ENCODE results near the gene CDX4. TPM values are rescaled to one million over a fixed set of nuclear protein-coding genes. Genes with fewer than 3 reads are reported as not detected.
"Not testable (repeated sequence)": the region's sequence is repeated elsewhere in the genome, so short reads cannot be mapped to it uniquely, and the experiment has no call there.

CDX4 gene, protein sequence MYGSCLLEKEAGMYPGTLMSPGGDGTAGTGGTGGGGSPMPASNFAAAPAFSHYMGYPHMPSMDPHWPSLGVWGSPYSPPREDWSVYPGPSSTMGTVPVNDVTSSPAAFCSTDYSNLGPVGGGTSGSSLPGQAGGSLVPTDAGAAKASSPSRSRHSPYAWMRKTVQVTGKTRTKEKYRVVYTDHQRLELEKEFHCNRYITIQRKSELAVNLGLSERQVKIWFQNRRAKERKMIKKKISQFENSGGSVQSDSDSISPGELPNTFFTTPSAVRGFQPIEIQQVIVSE
- total RNA-seq = not detected in 2 replicates

GRCh38 chrX:73446831-73447230, at the start of gene CDX4:
CDX4 (plus strand) TSS chrX:73447053; CDS start chrX:73447254, 201 bp downstream.
- DNase-seq = no peak

DNA sequence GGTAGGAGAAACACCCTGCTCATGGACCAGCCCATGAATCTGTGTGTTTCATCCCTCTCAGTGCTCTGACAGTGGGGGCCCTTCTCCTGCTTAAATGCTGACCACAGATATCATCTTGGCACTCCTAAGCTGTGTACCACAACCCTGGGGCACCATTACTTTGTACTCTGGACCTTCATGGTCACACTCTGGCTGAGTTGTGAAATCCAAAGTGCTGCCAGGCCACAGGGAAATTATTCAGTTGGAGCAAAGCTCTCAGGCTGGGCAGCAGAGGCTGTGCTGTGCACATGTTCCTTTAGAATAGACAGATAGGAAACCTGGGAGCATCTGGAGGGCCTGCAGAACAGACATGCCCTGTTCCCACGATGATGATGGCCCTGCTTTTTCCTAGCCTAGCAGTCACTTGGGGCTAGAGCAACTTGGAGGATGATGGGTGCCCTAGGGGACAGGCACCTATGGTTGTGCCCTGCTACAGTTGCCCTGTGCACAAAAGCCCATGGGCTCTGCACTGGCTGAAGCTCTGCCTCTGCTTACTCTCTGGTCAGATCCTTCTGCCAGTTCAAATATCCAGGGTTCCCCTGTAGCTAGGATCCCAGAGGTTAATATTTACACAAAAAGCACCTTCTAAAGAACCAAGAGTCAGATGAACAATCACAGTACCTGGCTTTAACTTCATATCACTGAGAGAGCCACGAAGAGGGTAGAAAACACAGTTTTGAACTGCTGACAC, 48.5 kb upstream of the CDX4 start:
- no peak for DNase-seq

- no peak for DNase-seq
Observed at GRCh38 chrX:73400136-73400748, 46.6 kb upstream of the CDX4 start.

GRCh38 chrX:73401591-73402266, 45.1 kb upstream of the CDX4 start:
- DNase-seq = no peak

DNA sequence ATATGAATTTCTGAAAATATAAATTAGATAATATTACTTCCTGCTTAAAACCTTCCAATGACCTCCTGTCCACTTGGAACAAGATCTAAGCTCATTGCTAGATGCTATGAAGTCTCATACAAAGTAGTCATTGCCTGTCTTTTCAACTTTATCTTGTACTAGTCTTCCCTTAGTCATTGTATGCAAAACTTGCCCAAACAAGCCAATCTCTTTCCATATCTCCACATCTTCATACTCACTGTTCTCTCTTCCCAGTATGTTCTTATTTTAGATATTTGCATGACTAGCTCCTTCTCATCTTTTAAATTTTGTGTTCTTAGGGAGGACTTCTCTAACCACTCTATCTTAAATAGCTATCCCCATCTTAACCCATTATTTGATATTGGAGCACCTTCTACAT, 33.9 kb upstream of the CDX4 start:
- DNase-seq = no peak

GRCh38 chrX:73447311-73447794, 500 bp downstream of the CDX4 start:
- no peak for DNase-seq

GRCh38 chrX:73448379-73448778, 1.5 kb downstream of the CDX4 start:
- no peak for DNase-seq

- no peak for DNase-seq
Observed at GRCh38 chrX:73455171-73455570, 8.3 kb downstream of the CDX4 start.

- peak; percentile 45 for DNase-seq
Observed at GRCh38 chrX:73457306-73457705, 10.5 kb downstream of the CDX4 start.

DNA sequence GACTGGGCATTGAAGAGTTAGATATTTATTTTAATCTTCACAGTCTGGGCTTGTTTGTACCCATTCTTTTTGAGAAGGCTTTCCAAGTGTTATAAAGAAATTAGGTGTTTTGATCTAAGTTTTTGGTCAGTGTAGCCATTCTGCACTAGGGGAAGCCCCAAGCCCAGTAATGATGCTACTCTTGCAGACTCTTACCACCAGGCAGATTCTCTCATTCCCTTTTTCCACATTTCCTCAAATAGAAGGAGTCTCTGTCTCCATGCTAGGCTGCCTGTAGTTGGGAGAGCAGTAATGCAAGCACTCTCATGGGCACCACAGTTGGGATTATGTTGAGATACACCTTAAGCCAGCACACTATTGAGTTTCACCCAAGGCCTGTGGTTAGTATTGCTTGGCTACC, 21.5 kb downstream of the CDX4 start:
- no peak for DNase-seq

GRCh38 chrX:73478961-73479360, 32.1 kb downstream of the CDX4 start:
- no peak for DNase-seq

- DNase-seq = no peak
Observed at GRCh38 chrX:73481521-73481920, 34.7 kb downstream of the CDX4 start.

GRCh38 chrX:73490661-73491060, 43.8 kb downstream of the CDX4 start:
- DNase-seq = no peak

- DNase-seq = not testable (repeated sequence)
Observed at GRCh38 chrX:73492178-73492577, 45.3 kb downstream of the CDX4 start.

Other genes starting within 250 kb of the CDX4 start
- gene NAP1L2, start 232.2 kb upstream of the CDX4 start, total RNA-seq = 2.2 and 2.8 TPM in 2 replicates
- gene CHIC1, start 116.1 kb downstream of the CDX4 start, total RNA-seq = 11.9 and 13.2 TPM in 2 replicates